SU-DHL-6 (cell line): ENCODE results near the gene ATRN.

Experiments
- EZH2phosphoT487 ChIP-seq: fragments of 200-600 bp; sonication (generic), shearing (Covaris generic); conservative IDR thresholded peaks from 2 replicates; pipeline ENCODE4 v1.6.1; 2018; ENCODE audit warnings: mild to moderate bottlenecking, antibody characterized with exemption, low read length, moderate library complexity, mixed read lengths
- TF ChIP-seq, protein P1 (sequence below): fragments of 200-600 bp; sonication (generic); IDR thresholded peaks from one replicate; pipeline ENCODE4 v1.5.1; 2017; ENCODE audit warnings: antibody characterized with exemption, mild to moderate bottlenecking, low read length, moderate library complexity; ENCODE audit not compliant: insufficient read depth, poor library complexity, severe bottlenecking

DNA sequence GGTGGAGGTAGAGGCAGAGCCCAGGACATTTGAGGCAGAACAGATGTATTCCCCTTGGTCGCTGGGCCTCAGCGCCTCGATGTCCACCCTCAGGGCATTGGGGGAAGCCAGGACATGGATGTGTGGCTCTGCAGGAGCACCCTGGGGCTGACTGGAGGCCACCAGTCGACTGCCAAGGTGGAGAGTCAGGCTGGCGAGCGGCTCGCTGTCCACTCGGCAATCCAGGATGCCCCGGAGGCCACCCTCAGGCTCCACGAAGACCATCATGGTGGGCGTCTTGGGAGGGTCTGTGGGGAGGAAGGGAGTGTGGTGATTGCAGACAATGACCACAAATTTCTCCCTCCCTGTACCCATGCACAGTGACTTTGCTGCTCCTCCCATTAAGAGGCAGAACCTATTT lies 219.2 kb downstream of the ATRN start:
- TF ChIP-seq, protein P1, sequence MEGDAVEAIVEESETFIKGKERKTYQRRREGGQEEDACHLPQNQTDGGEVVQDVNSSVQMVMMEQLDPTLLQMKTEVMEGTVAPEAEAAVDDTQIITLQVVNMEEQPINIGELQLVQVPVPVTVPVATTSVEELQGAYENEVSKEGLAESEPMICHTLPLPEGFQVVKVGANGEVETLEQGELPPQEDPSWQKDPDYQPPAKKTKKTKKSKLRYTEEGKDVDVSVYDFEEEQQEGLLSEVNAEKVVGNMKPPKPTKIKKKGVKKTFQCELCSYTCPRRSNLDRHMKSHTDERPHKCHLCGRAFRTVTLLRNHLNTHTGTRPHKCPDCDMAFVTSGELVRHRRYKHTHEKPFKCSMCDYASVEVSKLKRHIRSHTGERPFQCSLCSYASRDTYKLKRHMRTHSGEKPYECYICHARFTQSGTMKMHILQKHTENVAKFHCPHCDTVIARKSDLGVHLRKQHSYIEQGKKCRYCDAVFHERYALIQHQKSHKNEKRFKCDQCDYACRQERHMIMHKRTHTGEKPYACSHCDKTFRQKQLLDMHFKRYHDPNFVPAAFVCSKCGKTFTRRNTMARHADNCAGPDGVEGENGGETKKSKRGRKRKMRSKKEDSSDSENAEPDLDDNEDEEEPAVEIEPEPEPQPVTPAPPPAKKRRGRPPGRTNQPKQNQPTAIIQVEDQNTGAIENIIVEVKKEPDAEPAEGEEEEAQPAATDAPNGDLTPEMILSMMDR, result no peak
- TF ChIP-seq EZH2phosphoT487, result no peak
